Testis (tissue), 2 donors: ENCODE measurements around the gene PRLHR.

ENCODE experiments used
- POLR2A ChIP-seq: fragments of 450-650 bp; IDR thresholded peaks from one replicate; pipeline ENCODE4 v1.6.1; 2017; ENCODE audit warnings: antibody characterized with exemption, mild to moderate bottlenecking, moderate library complexity
- TF ChIP-seq, protein P1 (sequence below), 3 experiments: fragments of 450-650 bp in 2 of 3; fragments of 200-600 bp in 1 of 3; sonication (generic) in 1 of 3; IDR thresholded peaks; one replicate each; pipeline ENCODE4 v1.5.1; 2016 to 2019; ENCODE audit warnings: antibody characterized with exemption in 3 of 3, mild to moderate bottlenecking in 2 of 3, moderate library complexity in 1 of 3

DNA sequence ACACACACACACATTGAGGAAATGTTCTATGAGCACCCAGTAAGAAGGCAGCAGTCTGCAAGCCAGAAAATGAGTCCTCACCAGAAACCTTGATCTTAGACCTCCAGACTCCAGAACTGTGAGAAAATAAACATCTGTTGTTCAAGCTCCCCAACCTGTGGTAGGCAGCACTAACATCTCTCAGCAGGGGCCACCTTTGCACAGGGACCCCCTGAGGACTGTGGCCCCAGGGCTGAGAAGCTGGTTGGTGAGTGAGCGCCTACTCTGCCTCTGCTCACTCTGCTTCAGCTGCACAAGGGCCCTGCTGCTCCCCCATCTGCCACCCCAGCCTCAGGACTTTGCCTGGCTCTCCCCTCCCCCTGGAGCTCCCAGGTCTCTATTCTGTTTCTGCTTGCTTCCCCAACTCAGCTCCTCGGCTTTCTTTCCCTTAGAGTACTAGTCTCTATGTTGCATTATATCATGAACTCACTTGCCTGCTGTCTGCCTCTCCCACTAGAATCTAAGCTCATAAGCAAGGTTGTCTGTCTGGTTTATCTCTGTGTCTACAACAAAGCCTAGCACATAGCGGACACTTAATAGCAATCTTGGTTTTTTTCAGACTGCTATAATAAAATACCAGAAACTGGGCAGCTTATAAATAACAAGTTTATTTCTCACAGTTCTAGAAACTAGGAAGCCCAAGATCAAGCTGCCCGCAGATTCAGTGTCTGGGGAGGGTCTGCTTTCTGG lies 40.4 kb upstream of the PRLHR start:
- TF ChIP-seq, protein P1, sequence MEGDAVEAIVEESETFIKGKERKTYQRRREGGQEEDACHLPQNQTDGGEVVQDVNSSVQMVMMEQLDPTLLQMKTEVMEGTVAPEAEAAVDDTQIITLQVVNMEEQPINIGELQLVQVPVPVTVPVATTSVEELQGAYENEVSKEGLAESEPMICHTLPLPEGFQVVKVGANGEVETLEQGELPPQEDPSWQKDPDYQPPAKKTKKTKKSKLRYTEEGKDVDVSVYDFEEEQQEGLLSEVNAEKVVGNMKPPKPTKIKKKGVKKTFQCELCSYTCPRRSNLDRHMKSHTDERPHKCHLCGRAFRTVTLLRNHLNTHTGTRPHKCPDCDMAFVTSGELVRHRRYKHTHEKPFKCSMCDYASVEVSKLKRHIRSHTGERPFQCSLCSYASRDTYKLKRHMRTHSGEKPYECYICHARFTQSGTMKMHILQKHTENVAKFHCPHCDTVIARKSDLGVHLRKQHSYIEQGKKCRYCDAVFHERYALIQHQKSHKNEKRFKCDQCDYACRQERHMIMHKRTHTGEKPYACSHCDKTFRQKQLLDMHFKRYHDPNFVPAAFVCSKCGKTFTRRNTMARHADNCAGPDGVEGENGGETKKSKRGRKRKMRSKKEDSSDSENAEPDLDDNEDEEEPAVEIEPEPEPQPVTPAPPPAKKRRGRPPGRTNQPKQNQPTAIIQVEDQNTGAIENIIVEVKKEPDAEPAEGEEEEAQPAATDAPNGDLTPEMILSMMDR (IDR thresholded peaks at IDR 0.05): no peak
- no peak for TF ChIP-seq POLR2A
